D721Med (cell line): ENCODE data around the gene CALHM6.
"Not testable (repeated sequence)": the region's sequence is repeated elsewhere in the genome, so short reads cannot be mapped to it uniquely, and the experiment has no call there.

Source experiments
- DNase-seq: peaks from one replicate; pipeline ENCODE4 v3.0.0; 2011; ENCODE audit warnings: low spot score; ENCODE audit not compliant: insufficient read length
- FAIRE-seq: peaks from 2 replicates; lab custom pipeline; 2011; peaks lifted over from hg19 to GRCh38; lab: Jason Lieb, UNC
- TF ChIP-seq, protein P1 (sequence below): IDR thresholded peaks from 2 replicates; pipeline ENCODE4 v1.5.1; 2012; ENCODE audit warnings: mild to moderate bottlenecking, control low read depth; ENCODE audit not compliant: insufficient read depth; ENCODE audit errors: missing control alignments

The CALHM6 gene

DNA sequence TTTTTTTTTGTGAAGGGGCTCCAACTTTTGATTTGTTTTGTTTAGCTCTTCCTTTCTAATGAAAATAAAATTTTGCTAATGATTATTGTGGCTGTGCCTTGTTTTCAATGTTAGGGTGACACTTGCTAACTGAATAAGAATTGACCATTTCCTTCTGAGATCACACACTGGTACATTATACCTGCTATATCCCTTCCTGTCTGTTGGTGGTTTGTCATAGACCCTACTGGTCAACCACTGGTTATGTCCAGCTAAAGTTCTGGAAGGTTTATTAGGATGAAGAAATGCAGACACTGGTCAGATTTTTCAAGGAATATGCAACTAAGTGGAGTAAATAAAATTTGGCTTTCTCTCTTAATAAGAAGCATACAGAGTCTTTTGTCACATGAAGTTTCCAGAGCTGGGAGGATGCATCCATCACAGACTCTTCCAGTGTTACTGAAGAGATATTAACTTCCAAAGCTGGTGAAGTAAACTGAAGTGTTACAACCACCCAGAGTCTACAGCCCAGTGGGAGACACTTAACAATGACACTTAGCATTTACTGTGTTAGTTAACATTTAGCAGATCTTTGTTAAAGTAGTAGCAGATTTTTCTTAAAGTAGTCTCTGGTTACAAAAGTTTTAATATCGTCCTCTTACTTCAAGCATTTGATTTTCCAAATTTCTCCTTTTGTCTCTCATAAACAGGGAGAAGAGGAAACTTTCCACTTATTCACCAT, 30.6 kb downstream of the CALHM6 start:
- TF ChIP-seq, protein P1, sequence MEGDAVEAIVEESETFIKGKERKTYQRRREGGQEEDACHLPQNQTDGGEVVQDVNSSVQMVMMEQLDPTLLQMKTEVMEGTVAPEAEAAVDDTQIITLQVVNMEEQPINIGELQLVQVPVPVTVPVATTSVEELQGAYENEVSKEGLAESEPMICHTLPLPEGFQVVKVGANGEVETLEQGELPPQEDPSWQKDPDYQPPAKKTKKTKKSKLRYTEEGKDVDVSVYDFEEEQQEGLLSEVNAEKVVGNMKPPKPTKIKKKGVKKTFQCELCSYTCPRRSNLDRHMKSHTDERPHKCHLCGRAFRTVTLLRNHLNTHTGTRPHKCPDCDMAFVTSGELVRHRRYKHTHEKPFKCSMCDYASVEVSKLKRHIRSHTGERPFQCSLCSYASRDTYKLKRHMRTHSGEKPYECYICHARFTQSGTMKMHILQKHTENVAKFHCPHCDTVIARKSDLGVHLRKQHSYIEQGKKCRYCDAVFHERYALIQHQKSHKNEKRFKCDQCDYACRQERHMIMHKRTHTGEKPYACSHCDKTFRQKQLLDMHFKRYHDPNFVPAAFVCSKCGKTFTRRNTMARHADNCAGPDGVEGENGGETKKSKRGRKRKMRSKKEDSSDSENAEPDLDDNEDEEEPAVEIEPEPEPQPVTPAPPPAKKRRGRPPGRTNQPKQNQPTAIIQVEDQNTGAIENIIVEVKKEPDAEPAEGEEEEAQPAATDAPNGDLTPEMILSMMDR: no peak
- DNase-seq (no peak), FAIRE-seq (no peak)

GRCh38 chr6:116492331-116493067, 31.3 kb downstream of the CALHM6 start:
- TF ChIP-seq, protein P1: no peak
- DNase-seq: no peak
- FAIRE-seq: no peak

- FAIRE-seq: not testable (repeated sequence)
Observed at GRCh38 chr6:116495161-116495560, 34.0 kb downstream of the CALHM6 start.

DNA sequence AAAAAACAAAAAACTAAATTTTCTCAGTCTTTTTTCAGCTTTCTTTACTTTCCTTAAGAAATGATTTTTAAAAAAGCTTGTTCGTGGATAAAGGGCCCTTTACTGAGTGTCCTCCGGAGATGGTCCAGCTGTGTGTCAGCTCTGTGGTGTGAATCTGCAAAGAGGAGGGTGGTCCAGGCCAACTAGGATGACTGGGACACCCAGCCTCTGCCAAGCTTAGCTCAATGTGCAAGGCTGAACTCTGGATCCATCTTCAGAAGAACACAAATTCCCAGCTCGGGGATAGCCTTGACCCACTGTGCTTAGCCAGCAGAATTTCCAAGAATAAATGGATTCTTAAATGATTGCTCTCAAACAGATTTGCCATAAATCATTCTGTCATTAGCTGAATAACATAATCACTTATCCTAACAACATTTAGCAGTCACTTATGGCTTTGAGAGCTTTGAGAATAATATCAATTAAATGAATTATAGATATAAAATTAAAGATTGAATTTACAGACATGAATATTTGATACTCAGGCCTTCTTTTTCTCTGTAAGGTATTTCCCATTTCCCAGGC, 36.0 kb downstream of the CALHM6 start:
- DNase-seq (no peak), FAIRE-seq (no peak)
- TF ChIP-seq, protein P1: no peak

More at GRCh38 chr6:116495161-116495560, 34.0 kb downstream of the CALHM6 start:
- DNase-seq: not testable (repeated sequence)

GRCh38 chr6:116500969-116501433, 39.8 kb downstream of the CALHM6 start:
- FAIRE-seq: no peak
- TF ChIP-seq, protein P1: no peak
- no peak for DNase-seq

DNA sequence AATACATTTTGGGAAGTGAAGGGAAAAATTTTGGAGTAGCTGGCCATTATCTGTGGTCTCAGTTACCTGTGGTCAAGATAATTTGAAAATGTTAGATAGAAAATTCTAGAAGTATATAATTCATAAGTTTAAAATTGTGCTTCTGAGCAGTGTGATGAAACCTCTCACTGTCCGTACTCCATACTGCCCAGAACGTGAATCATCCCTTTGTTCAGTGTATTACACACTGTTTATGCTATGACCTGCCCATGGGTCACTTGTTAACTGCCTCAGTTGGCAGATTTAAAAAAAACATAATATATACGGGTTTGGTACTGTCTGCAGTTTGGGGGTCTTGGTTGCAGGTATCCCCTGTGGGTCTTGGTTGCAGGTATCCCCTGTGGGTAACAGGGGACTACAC, 46.1 kb downstream of the CALHM6 start:
- DNase-seq (no peak), FAIRE-seq (no peak)
- TF ChIP-seq, protein P1: no peak

DNA sequence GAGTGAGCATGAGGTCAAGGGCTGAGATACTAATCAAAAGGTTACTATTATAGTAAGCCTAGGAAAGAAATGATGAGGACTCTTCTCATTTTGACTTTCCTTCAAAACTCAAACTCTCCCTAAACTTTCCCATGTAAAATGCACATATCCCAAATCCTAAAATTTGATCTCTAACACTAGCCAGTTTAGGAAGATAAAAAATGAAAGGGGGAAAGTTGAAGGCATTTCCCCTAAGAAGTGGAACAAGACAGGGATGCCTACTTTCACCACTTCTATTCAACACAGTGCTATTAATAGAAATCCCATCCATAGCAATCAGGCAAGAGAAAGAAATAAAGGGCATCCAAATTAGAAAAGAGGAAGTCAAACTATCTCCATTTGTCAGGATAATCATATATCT, 47.4 kb downstream of the CALHM6 start:
- TF ChIP-seq, protein P1: no peak
- no peak for DNase-seq
- no peak for FAIRE-seq
